GM23338 (cell line): ENCODE results near the gene SELENOM. TPM values are rescaled to one million over a fixed set of nuclear protein-coding genes. Genes with fewer than 3 reads are reported as not detected.

Experiments
- ATAC-seq: fragments of 200-7000 bp; cut with Tn5 transposase; 3 replicates; pipeline ENCODE4 v1.9.1; 2020
- DNase-seq: peaks from one replicate; pipeline ENCODE4 v3.0.0-alpha.2; 2015; ENCODE audit warnings: low spot score
- H2AFZ ChIP-seq: fragments of 200-600 bp; sonication (generic); 2 replicates; pipeline ENCODE4 v1.8.0; 2016; ENCODE audit warnings: antibody characterized with exemption, mild to moderate bottlenecking, moderate library complexity
- H3F3A ChIP-seq: fragments of 200-600 bp; sonication (generic); replicated peaks from 2 replicates; pipeline ENCODE4 v1.8.0; 2017; ENCODE audit warnings: antibody characterized with exemption, mixed run types, low read depth
- H3K27ac ChIP-seq: fragments of 200-600 bp; sonication (generic); 2 replicates; pipeline ENCODE4 v1.6.1; 2016; ENCODE audit warnings: low read depth
- H3K27me3 ChIP-seq: fragments of 200-600 bp; sonication (generic); 2 replicates; pipeline ENCODE4 v1.8.0; 2016; ENCODE audit warnings: mild to moderate bottlenecking, mixed run types, moderate library complexity; ENCODE audit not compliant: insufficient read depth
- H3K36me3 ChIP-seq: fragments of 200-600 bp; sonication (generic); 2 replicates; pipeline ENCODE4 v1.8.0; 2016; ENCODE audit warnings: mild to moderate bottlenecking; ENCODE audit not compliant: insufficient read depth
- H3K4me1 ChIP-seq: fragments of 200-600 bp; sonication (generic); 2 replicates; pipeline ENCODE4 v1.8.0; 2016; ENCODE audit warnings: mild to moderate bottlenecking, moderate library complexity; ENCODE audit not compliant: insufficient read depth
- H3K4me2 ChIP-seq: fragments of 200-600 bp; sonication (generic); 2 replicates; pipeline ENCODE4 v1.7.1; 2017; ENCODE audit warnings: mixed run types
- H3K4me3 ChIP-seq: fragments of 200-600 bp; sonication (generic); 2 replicates; pipeline ENCODE4 v1.6.1; 2016; ENCODE audit warnings: mixed run types
- H3K79me2 ChIP-seq: fragments of 200-600 bp; sonication (generic); replicated peaks from 2 replicates; pipeline ENCODE4 v1.8.0; 2017; ENCODE audit warnings: mild to moderate bottlenecking; ENCODE audit not compliant: insufficient read depth
- H3K9me2 ChIP-seq: fragments of 200-600 bp; sonication (generic); 2 replicates; pipeline ENCODE4 v1.8.0; 2017; ENCODE audit not compliant: insufficient read depth
- H4K20me1 ChIP-seq: fragments of 200-600 bp; sonication (generic); replicated peaks from 2 replicates; pipeline ENCODE4 v1.8.0; 2017; ENCODE audit warnings: mild to moderate bottlenecking; ENCODE audit not compliant: insufficient read depth
- H3K27ac Mint-ChIP-seq: 2 replicates; pipeline ENCODE4 v1.8.0; 2020; ENCODE audit warnings: inconsistent platforms, mild to moderate bottlenecking, moderate library complexity, mixed read lengths
- H3K27me3 Mint-ChIP-seq: 3 replicates; pipeline ENCODE4 v1.8.0; 2022; ENCODE audit warnings: low read depth, mild to moderate bottlenecking, moderate library complexity, mixed read lengths, inconsistent platforms; ENCODE audit not compliant: insufficient read depth, poor library complexity
- H3K36me3 Mint-ChIP-seq: 3 replicates; pipeline ENCODE4 v1.8.0; 2021; ENCODE audit warnings: low read depth, mild to moderate bottlenecking, inconsistent platforms, moderate library complexity, mixed read lengths
- H3K4me1 Mint-ChIP-seq: 3 replicates; pipeline ENCODE4 v1.8.0; 2020; ENCODE audit warnings: mild to moderate bottlenecking, inconsistent platforms, mixed read lengths
- H3K4me3 Mint-ChIP-seq: 3 replicates; pipeline ENCODE4 v1.8.0; 2021; ENCODE audit warnings: moderate library complexity, mild to moderate bottlenecking, inconsistent platforms, mixed read lengths
- H3K9me3 Mint-ChIP-seq: 3 replicates; pipeline ENCODE4 v1.8.0; 2020; ENCODE audit warnings: moderate library complexity, mild to moderate bottlenecking, inconsistent platforms, mixed read lengths
- EZH2 ChIP-seq: fragments of 200-600 bp; sonication (generic); IDR thresholded peaks from one replicate; pipeline ENCODE4 v1.8.0; 2017; ENCODE audit warnings: antibody characterized with exemption, mild to moderate bottlenecking, low read depth; ENCODE audit not compliant: unreplicated experiment
- POLR2AphosphoS5 ChIP-seq: IDR thresholded peaks from 2 replicates; pipeline ENCODE4 v1.6.1; 2016; ENCODE audit warnings: antibody characterized with exemption, low read depth
- REST ChIP-seq: IDR thresholded peaks from one replicate; pipeline ENCODE4 v1.6.1; 2018; ENCODE audit warnings: antibody characterized with exemption; ENCODE audit not compliant: unreplicated experiment
- ZNF114 ChIP-seq: fragments of 250-450 bp; sonication (Bioruptor Pico); IDR thresholded peaks from 2 replicates; pipeline ENCODE4 v1.5.0; 2020; ENCODE audit warnings: mild to moderate bottlenecking, moderate library complexity
- ZNF331 ChIP-seq: fragments of 250-450 bp; sonication (Bioruptor Pico); IDR thresholded peaks from 2 replicates; pipeline ENCODE4 v1.5.0; 2020; ENCODE audit warnings: low read depth, mild to moderate bottlenecking, moderate library complexity
- ZNF462 ChIP-seq: fragments of 250-450 bp; sonication (Bioruptor Pico); IDR thresholded peaks from 2 replicates; pipeline ENCODE4 v1.5.0; 2020; ENCODE audit warnings: mild to moderate bottlenecking, moderate library complexity
- polyA plus RNA-seq: library from polyadenylated mRNA; unstranded; fragments of >200 nt; fragmentation: Nextera tagmentation; extraction: Ambion mirVana; gene quantifications from 2 replicates; pipeline ENCODE4 v1.2.1, GENCODE V29; 2016
- total RNA-seq: library from RNA; depleted of rRNA; stranded (reverse); fragments of >200 nt; shearing (Covaris generic); gene quantifications from 2 replicates; pipeline ENCODE4 v1.2.3, GENCODE V29; 2014

SELENOM gene
- total and polyA plus RNA-seq, 2 experiments from 2014 or later = 44.9 to 50.8 TPM

- no peak for TF ChIP-seq ZNF462
These were observed 29.3 kb upstream of the SELENOM start (continued) for GRCh38 chr22:31136711-31137110.

- no peak overlapping the region for H2AFZ ChIP-seq
- Mint-ChIP-seq H3K27me3 (peaks cover 7% of the 10 kb centered on the region), H3K4me1 (peaks cover 16% of the 10 kb centered on the region), H3K4me3 (no peak overlapping the region), H3K9me3 (no peaks in the 10 kb centered on the region), H3K27ac (no peak overlapping the region), H3K36me3 (peaks cover 29% of the 10 kb centered on the region)
- no peak overlapping the region for H3K27ac ChIP-seq
- TF ChIP-seq EZH2 (no peak), ZNF331 (CRISPR knock-in tag) (no peak), REST (no peak), POLR2AphosphoS5 (no peak), ZNF114 (CRISPR knock-in tag) (no peak)
- H3K9me2 ChIP-seq = no peaks in the 10 kb centered on the region
- H3K27me3 ChIP-seq = no peaks in the 10 kb centered on the region
- H3K4me3 ChIP-seq = no peak overlapping the region
- H3K4me1 ChIP-seq = peaks cover 21% of the 10 kb centered on the region
- DNase-seq (no peak), ATAC-seq (no peak)
- no peaks in the 10 kb centered on the region for H3F3A ChIP-seq
- H3K4me2 ChIP-seq = no peak overlapping the region
- H4K20me1 ChIP-seq = peaks cover 6% of the 10 kb centered on the region; the same call in 1 of the 2 replicates
- H3K79me2 ChIP-seq = peaks cover 25% of the 10 kb centered on the region
- peaks cover 17% of the 10 kb centered on the region for H3K36me3 ChIP-seq
These were observed 28.8 kb upstream of the SELENOM start for GRCh38 chr22:31136155-31136554.
